EH (cell line): Measurements from ENCODE around the gene ST3GAL4.
A peak's percentile ranks its signal among the peaks of the same experiment; 100 is the strongest.
"Not testable (repeated sequence)": the region's sequence is repeated elsewhere in the genome, so short reads cannot be mapped to it uniquely, and the experiment has no call there.

ENCODE experiments used
- DNase-seq: peaks from one replicate; pipeline ENCODE4 v3.0.0-alpha.2; 2015; ENCODE audit warnings: low read depth

Gene ST3GAL4

DNA sequence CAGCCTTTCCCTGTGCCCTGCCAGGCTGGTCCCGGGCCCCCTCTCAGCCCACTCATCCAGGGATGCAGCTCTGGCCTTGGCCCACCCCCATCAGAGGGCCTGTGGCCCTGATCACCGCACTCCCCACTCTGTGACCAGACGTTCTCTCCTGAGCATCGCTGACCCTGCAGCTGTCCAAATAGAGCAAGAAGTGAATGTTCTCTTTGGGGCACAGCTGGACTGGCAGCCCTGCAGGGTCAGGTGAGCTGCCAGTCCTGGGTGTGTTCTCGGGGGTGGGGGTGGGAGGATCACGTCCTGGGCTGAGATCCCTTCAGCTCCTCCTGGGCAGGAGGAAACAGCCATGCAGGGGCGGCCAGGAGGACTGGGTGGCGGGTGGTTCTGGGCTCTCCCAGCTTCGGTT lies 9.2 kb downstream of the ST3GAL4 start:
- DNase-seq = not testable (repeated sequence)

DNA sequence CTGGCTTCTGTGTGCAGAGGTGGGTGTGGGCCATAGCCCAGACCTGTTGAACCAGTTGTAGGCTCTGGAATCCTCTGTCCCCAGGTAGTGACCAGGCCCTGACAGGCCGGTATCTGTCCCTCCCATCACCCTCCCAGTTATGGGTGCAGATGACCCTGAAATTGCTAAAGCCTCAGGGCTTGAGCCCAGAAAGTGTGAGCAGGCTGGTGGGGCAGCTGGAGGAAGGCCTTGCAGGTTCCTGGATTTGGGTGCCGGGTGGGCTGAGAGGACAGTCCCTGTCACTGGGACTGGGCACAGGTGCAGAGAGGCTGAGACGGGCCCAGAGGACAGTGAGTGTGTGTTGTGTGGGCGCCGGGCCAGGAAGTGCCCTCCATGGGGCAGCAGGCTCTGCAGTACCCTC lies 10.0 kb downstream of the ST3GAL4 start:
- not testable (repeated sequence) for DNase-seq

DNA sequence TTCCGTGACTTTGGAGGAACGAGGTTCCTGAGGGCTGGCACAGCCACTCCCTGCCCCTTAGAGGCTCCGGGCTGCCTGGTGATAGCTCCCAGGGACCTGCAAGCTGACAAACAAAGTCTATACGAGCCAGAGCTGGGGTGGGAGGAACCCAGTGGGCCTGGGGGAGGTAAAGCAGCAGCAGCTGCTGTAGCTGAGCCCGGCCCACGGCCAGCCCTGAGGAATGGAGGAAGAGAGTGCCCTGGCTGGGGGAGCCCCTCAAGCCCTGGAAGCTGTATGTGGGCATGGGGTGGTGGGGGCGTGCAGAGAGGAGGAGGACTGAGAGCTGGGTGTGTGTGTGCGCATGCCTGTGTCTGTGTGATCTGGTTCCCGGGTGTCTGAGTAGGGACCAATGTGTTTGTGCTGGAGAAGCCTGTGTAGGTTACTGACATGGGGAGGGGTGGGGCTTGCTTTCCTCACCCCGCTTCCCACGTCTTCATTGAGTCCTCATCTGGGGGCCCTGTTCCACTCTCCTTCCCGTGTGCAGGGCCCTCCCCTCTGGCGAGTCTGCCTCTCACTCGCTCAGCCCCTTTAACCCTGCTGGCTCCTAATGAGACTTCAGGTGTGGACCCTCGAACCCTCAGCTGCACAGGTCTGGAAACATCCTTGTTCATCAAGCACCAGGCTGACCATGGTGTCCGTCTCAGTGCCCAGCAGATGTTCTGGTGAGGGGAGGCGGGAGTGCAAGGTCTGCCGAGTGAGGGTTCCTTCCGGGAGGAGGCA lies 10.8 kb downstream of the ST3GAL4 start:
- no peak for DNase-seq

DNA sequence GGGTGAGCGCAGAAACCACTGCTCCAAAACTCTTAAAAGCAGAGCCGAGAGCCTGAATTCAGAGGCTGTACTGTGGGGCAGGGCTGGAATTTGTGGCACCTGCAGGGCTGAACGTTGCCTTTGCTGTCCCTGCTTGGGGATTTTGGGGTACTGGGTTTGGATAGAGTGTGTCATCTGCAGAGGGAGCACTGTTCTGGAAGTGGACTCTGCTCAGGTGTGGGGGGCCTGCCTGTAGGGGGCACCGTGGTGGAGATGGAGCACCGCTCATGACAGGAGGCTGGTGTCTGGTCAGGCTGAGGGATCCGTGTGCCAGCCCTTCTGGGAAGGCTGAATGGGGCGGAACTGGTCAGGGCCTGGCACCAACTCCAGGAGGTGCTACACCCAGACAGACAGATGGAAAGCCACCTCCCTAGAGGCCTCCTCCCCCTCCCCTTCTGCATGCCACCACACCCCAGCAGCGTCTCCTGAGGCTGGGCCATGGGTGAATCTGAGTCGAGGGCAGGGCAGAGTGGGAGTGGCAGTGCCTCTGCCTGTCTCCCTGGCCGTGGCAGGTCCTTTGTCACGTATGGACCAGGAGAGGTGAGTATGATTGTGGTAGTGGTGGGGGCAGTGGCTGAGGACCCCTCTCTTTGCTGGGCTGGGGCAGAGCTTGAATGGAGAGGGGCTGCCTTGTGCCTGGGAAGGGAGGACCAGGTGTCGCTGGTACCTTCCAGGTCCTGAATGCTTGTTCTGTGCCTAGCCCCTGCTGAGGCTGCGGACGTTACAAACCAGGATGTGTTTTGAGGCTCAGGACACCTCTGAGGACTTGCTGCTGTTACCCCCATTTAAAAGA lies 11.6 kb downstream of the ST3GAL4 start:
- DNase-seq = not testable (repeated sequence)

DNA sequence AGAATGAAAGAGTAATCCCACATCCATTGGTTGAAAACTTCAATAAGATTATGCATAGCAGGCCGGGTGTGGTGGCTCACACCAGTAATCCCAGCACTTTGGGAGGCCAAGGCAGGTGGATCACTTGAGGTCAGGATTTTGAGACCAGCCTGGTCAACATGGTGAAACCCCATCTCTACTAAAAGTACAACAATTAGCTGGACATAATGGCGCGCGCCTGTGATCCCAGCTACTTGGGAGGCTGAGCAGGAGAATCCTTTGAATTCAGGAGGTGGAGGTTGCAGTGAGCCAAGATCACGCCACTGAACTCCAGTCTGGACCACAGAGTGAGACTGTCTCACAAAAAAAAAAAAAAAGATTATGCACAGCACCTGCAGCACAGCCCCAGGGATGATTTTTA lies 12.3 kb downstream of the ST3GAL4 start:
- not testable (repeated sequence) for DNase-seq

DNA sequence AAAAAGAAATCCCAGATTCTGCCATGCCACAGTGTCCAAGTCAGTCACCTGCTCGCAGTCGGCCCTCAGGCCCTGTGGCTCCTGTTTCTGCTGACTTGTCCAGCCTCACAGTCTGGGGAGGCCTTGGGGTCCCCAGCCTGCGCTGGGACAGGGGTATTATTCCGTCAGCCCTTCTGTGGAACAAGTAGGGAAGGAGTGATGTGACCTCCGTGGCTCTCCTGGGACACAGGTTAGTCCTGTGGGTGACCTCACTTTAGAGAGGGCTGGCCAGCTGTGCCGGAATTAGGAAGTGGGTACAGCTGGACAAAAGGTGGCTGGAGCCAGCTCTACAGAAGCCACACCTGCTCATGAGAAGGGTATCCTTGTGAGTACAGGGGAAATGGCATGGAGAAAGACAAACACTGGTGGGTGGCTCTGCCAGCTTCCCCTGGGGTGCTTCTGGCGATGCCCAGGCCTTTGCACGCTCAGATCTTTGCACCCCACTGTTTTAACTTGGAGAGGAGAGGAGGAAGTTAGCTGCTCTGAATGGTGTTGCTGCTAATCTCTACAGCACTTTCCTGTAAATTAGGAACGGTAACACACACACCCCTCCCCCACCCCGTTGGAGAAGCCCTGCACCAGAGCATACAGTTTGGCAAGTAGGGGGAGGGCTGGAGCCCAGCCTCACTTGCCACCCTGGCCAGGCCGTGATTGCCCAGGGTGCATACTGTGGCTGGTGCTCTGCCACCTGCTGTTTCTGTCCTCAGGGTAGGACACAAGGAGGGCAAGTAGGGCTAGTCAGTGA lies 13.0 kb downstream of the ST3GAL4 start:
- DNase-seq = not testable (repeated sequence)

DNA sequence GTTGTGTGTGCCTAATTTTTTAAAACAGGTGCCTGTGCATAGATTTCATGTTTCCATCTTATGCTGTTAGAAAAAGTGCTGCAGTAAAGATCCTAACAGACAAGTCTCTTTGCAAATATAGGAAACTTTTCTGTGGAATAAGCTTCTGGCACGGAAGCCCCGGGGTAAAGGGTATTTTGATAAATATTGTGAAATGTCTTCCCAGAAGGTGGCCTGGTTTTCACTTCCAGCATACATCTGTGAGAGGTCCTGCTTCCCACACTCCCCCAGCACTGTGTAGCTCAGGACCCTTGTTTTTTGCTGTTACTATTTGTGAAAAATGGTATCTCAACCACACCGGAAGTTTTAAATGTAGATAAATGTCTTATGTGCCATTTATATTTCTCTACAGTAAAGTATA lies 14.5 kb downstream of the ST3GAL4 start:
- no peak for DNase-seq

DNA sequence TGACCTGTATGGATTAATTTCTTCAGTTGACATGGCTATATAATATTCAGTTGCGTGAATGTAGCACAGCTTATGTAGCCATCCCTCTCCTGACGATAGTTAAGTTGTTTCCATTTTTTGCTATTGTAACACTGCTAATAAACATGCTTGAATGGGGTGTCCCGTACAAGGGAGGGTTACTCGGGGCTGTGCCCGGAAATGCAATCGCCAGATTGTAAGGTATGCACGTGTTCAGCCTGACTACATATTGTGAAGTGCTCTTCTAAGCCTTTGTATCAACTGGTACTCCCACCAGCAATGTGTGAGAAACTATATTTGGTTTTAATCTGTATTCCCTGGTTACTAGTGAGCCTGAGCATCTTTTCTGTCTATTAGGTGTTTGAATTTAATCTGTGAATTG lies 16.1 kb downstream of the ST3GAL4 start:
- DNase-seq = no peak

DNA sequence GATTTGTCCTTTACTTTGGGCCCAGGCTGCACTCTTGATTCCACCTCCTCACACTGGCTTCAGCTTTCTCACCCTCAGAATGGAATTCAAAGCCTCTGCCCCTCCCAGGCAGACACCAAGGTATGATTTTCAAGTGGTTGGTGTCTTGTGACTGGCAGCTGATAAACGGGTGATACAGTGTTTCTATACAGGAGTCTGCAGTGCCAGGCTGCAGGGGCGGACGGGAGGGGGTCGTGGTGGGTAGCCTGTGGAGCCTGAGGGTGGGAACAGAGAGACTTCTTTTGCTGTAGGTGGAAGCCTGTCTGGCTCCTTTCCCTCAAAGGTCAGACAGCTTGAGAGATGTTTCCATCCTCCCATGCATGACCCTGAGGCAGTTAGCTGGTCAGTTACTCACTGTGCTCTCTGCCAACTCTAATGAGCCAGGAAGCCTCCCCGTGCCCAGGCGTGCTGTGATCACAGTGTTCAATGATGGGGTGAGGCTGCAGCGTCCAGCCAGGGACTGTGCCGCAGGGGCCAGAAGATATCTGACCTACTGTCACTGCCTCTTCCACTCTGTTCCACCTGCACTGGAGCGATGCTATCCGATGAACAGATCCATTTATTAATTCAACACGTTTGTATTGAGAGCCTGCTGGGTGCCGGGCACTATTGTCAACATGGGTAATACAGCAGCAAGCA lies 18.0 kb downstream of the ST3GAL4 start:
- peak; percentile 30 for DNase-seq

DNA sequence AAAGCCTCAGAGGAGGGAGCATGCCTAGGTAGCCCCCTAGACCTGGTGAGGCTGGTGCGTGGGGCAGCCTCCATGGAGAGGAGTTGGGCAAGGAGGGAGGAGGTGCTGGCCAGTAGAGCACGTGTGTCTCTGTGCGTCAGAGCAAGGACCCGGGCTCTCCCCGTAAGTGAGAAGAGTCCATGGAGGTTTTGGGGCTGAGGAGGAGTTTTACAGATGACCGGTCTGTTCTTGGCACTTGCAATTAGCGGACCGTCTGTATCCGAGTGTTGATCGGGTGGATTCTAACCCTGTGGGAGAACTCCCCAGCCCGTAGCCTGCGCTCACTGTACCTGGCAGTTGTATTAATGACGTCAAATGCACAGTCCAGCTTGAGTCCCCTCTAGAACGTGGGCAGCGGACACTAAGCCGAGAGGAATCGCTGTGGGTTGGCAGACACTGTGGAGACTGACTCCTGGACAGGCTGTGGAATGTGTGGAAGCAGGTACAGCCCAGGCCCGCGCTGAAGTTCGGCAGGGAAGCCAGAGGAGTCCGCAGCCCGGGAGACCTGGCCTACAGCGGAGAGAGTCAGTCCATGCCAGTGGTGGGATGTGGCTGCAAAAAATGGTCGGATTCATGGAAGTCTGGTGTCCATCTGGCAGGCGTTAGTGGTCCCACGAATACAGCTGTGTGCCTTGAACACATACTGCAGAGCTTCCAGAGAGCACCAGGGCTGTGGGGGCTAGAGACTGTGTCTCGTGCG lies 19.2 kb downstream of the ST3GAL4 start:
- not testable (repeated sequence) for DNase-seq

DNA sequence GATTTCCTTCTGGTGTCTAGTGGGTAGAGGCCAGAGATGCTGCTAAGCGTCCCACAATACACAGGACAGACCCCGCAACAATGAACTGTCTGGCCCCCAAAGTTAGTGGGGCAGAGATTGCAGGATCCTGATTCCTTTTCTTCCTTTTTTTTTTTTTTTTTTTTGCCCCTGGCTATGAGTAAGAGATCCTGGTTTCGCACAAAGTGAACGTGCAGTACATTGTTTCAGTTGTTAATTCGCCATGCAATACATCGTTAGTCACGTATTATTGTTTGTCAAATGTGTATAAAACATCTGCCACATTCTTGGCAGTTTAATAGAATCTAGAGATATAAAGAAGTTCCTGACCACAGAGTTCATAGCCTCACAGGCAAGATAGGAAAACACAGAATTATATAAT lies 20.2 kb downstream of the ST3GAL4 start:
- peak; percentile 84 for DNase-seq

DNA sequence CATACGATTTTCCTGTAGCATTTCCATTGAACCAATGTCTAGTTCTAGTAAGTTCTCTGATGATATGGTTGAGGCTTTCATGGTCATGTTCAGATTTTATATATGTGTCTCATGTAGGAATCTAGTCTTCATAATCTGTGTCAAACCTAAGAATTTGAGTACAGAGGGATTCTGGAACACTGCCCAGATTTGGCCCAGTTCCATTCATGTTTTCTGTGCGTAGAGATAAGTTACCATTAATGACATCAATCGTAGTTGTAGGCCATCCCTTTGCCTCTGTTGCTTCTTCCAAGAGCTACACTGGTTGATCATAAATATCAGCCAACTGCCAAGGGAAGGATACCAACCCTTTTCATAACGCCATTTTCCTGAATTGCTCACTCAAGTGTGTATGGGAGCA lies 23.3 kb downstream of the ST3GAL4 start:
- no peak for DNase-seq

DNA sequence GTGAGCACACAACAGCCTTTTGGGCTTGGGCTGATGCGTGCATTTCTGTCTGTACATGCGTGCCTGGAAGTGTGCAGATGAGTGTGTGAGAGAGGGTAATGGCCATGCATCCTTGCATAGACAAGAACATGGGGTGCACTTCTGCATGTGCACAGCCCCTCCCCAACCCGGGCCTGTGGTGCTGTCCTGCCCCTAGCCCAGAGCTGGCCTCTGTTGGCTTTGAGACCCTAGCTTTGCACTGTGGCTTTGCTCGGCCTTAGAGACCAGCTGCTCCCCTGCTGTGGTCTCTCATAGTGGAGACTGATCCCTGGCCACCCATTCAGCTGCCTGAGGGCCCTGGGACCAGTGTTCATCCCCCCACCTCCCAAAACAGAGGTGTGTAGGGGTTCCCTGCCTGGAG lies 25.4 kb downstream of the ST3GAL4 start:
- no peak for DNase-seq

DNA sequence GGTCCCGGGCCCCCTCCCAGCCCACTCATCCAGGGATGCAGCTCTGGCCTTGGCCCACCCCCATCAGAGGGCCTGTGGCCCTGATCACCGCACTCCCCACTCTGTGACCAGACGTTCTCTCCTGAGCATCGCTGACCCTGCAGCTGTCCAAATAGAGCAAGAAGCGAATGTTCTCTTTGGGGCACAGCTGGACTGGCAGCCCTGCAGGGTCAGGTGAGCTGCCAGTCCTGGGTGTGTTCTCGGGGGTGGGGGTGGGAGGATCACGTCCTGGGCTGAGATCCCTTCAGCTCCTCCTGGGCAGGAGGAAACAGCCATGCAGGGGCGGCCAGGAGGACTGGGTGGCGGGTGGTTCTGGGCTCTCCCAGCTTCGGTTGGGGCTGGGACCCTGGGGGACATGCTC lies 26.5 kb downstream of the ST3GAL4 start:
- DNase-seq = not testable (repeated sequence)

DNA sequence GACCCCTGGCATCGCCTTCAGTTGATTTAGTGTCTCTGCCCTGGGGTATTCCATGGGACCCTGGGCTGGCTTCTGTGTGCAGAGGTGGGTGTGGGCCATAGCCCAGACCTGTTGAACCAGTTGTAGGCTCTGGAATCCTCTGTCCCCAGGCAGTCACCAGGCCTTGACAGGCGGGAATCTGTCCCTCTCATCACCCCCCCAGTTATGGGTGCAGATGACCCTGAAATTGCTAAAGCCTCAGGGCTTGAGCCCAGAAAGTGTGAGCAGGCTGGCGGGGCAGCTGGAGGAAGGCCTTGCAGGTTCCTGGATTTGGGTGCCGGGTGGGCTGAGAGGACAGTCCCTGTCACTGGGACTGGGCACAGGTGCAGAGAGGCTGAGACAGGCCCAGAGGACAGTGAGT lies 27.2 kb downstream of the ST3GAL4 start:
- DNase-seq = not testable (repeated sequence)

DNA sequence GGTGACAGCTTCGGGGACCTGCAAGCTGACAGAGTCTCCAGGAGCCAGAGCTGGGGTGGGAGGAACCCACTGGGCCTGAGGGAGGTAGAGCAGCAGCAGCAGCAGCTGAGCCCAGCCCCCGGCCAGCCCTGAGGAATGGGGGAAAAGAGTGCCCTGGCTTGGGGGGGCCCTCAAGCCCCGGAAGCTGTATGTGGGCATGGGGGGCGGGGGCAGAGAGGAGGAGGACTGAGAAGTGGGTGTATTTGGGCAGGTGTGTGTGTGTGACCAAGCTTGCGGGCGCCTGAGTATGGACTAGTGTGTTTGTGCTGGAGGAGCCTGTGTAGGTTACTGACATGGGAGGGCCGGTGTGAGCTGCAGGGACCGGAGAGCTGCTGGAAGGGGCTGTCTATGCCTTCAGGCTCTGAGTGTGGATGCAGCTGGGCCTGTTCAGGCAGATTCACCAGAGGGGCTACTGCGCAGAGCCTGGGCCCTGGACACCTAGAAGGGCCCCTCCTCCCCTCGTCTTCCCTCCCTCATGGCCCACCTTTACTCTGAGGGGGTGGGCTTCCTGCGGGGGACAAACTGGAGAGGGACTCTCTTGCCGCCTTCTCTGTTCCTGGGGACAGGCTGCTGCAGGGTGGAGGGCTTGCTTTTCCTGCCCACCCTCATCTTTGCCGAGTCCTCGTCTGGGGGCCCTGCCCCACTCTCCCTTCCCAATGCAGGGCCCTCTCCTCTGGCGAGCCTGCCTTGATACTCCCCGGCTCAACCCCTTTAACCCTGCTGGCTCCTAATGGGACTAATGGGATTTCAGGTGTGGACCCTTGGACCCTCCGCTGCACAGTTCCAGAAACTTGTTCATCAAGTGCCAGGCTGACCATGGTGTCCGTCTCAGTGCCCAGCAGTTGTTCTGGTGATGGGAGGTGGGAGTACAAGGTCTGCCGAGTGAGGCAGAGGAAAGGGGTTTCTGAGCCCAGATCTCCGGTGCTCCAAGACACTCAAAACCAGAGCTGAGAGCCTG lies 28.2 kb downstream of the ST3GAL4 start:
- DNase-seq = no peak

DNA sequence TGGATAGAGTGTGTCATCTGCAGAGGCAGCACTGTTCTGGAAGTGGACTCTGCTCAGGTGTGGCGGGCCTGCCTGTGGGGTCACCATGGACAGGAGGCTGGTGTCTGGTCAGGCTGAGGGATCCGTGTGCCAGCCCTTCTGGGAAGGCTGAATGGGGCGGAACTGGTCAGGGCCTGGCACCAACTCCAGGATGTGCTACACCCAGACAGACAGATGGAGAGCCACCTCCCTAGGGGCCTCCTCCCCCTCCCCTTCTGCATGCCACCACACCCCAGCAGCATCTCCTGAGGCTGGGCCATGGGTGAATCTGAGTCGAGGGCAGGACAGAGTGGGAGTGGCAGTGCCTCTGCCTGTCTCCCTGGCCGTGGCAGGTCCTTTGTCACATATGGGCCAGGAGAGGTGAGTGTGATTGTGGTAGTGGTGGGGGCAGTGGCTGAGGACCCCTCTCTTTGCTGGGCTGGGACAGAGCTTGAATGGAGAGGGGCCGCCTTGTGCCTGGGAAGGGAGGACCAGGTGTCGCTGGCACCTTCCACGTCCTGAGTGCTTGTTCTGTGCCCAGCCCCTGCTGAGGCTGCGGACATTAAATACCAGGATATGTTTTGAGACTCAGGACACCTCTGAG lies 29.1 kb downstream of the ST3GAL4 start:
- DNase-seq = no peak

DNA sequence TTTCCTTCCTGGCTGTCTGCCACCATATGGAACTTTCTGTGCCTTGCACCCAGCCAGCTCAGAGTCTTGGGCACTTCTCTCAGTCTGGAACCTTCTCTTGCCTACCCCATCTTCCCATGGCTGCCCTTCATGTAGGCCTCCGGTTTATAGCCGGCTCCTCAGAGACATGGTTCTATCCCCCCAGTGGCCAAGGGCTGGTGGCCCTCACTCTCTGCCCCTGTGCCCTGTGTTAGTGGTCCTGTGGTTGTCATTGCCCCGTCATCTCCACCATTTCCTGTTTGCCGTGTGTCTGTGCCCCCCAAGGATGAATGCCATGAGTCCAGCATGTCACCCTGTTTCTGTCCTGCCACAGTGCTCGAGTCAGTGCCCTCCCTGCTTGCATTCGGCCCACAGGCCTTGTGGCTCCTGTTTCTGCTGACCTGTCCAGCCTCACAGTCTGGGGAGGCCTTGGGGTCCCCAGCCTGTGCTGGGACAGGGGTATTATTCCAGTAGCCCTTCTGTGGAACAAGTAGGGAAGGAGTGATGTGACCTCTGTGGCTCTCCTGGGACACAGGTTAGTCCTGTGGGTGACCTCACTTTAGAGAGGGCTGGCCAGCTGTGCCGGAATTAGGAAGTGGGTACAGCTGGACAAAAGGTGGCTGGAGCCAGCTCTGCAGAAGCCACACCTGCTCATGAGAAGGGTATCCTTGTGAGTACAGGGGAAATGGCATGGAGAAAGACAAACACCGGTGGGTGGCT lies 30.7 kb downstream of the ST3GAL4 start:
- DNase-seq = no peak

DNA sequence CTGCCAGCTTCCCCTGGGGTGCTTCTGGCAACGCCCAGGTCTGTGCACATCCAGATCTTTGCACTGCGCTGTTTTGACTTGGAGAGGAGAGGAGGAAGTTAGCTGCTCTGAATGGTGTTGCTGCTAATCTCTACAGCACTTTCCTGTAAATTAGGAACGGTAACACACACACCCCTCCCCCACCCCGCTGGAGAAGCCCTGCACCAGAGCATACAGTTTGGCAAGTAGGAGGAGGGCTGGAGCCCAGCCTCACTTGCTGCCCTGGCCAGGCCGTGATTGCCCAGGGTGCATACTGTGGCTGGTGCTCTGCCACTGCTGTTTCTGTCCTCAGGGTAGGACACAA lies 31.2 kb downstream of the ST3GAL4 start:
- DNase-seq = not testable (repeated sequence)
